ENCODE data around the gene FAM110C. TPM values are rescaled to one million over a fixed set of nuclear protein-coding genes. Genes with fewer than 3 reads are reported as not detected.
"Not testable (repeated sequence)": the region's sequence is repeated elsewhere in the genome, so short reads cannot be mapped to it uniquely, and the experiment has no call there.

FAM110C gene
- total RNA-seq, 1 donor from 2014 or later = 1.3 TPM

- Mint-ChIP-seq H3K36me3 (ENCODE audit: low read depth) (no peaks in the 10 kb centered on the region), H3K27me3 (ENCODE audit: low read depth) (peaks cover 22% of the 10 kb centered on the region), H3K27ac (ENCODE audit: unreplicated experiment) (no peak overlapping the region), H3K4me3 (ENCODE audit: unreplicated experiment) (no peak overlapping the region), H3K4me1 (ENCODE audit: low read depth) (no peaks in the 10 kb centered on the region), H3K9me3 (ENCODE audit: low read depth) (no peaks in the 10 kb centered on the region)
- DNase-seq (ENCODE audit: low spot score) = no peak
- TF ChIP-seq CTCF (IDR thresholded peaks at IDR 0.05) = no peak
These were observed 34.8 kb upstream of the FAM110C start for GRCh38 chr2:80971-81736.

- Mint-ChIP-seq H3K4me3 (ENCODE audit: unreplicated experiment) (no peak overlapping the region), H3K36me3 (ENCODE audit: low read depth) (no peaks in the 10 kb centered on the region), H3K27me3 (ENCODE audit: low read depth) (peaks cover 22% of the 10 kb centered on the region), H3K9me3 (ENCODE audit: low read depth) (no peaks in the 10 kb centered on the region), H3K4me1 (ENCODE audit: low read depth) (no peaks in the 10 kb centered on the region), H3K27ac (ENCODE audit: unreplicated experiment) (no peak overlapping the region)
- DNase-seq (ENCODE audit: low spot score) = no peak
- no peak for TF ChIP-seq CTCF (IDR thresholded peaks at IDR 0.05)
These were observed 34.1 kb upstream of the FAM110C start for GRCh38 chr2:80378-80777.

GRCh38 chr2:71309-72035 lies 25.2 kb upstream of the FAM110C start:
- DNase-seq (ENCODE audit: low spot score) = no peak
- H3K4me1 Mint-ChIP-seq (ENCODE audit: low read depth) = peaks cover 3% of the 10 kb centered on the region
- TF ChIP-seq CTCF (IDR thresholded peaks at IDR 0.05) = no peak

GRCh38 chr2:69366-70344 lies 23.4 kb upstream of the FAM110C start:
- Mint-ChIP-seq H3K36me3 (ENCODE audit: low read depth) (no peaks in the 10 kb centered on the region), H3K4me1 (ENCODE audit: low read depth) (peaks cover 3% of the 10 kb centered on the region), H3K9me3 (ENCODE audit: low read depth) (no peaks in the 10 kb centered on the region), H3K27ac (ENCODE audit: unreplicated experiment) (no peak overlapping the region), H3K4me3 (ENCODE audit: unreplicated experiment) (no peak overlapping the region), H3K27me3 (ENCODE audit: low read depth) (peaks cover 2% of the 10 kb centered on the region)
- no peak for TF ChIP-seq CTCF (IDR thresholded peaks at IDR 0.05)
- DNase-seq (ENCODE audit: low spot score) = no peak

More at GRCh38 chr2:71309-72035, 25.2 kb upstream of the FAM110C start:
- H3K27ac Mint-ChIP-seq (ENCODE audit: unreplicated experiment) = no peak overlapping the region
- H3K4me3 Mint-ChIP-seq (ENCODE audit: unreplicated experiment) = no peak overlapping the region
- peaks cover 2% of the 10 kb centered on the region for H3K27me3 Mint-ChIP-seq (ENCODE audit: low read depth)
- H3K9me3 Mint-ChIP-seq (ENCODE audit: low read depth) = no peaks in the 10 kb centered on the region
- no peaks in the 10 kb centered on the region for H3K36me3 Mint-ChIP-seq (ENCODE audit: low read depth)

- H3K9me3 Mint-ChIP-seq (ENCODE audit: low read depth); H3K4me3 Mint-ChIP-seq (ENCODE audit: unreplicated experiment); H3K4me1 Mint-ChIP-seq (ENCODE audit: low read depth); H3K27ac Mint-ChIP-seq (ENCODE audit: unreplicated experiment); H3K27me3 Mint-ChIP-seq (ENCODE audit: low read depth); DNase-seq (ENCODE audit: low spot score); H3K36me3 Mint-ChIP-seq (ENCODE audit: low read depth): not testable (repeated sequence)
These were observed 22.3 kb upstream of the FAM110C start for GRCh38 chr2:68637-69036.

All from chondrocyte (in vitro differentiated cells).